HCT116 (cell line): ENCODE data around the gene PRKCA. TPM values are rescaled to one million over a fixed set of nuclear protein-coding genes. Genes with fewer than 3 reads are reported as not detected.

Source experiments
- ATAC-seq: fragments of 200-7000 bp; cut with Tn5 transposase; 2 replicates; pipeline ENCODE4 v1.9.1; 2020; ENCODE audit warnings: mild to moderate bottlenecking, moderate library complexity
- BruUV-seq: library from RNA; stranded (reverse); fragments of 400-500 nt; replicated peaks from 2 replicates; lab custom pipeline; 2021; lab: Mats Ljungman, UMichigan
- CTCF ChIA-PET: fragments of 300-600 bp; sonication (Branson Sonifier 250); formaldehyde crosslinking; loops from one replicate; lab custom pipeline; 2021; ENCODE audit warnings: antibody characterized with exemption; lab: Charles Lee
- POLR2A ChIA-PET: fragments of 300-600, 350-600 bp; sonication (Branson Sonifier 250); formaldehyde crosslinking; loops from one replicate; lab custom pipeline; 2021; ENCODE audit warnings: antibody characterized with exemption; lab: Charles Lee
- RAD21 ChIA-PET, 2 experiments: fragments of 300-600 bp; sonication (Branson Sonifier 250); formaldehyde crosslinking; loops; one replicate each; lab custom pipeline; 2023; ENCODE audit warnings: low total read pairs in 2 of 2; ENCODE audit not compliant: uncharacterized antibody in 2 of 2, unreplicated experiment in 2 of 2, low non-redundant PET in 1 of 2; lab: Charles Lee
- DNase-seq: peaks from one replicate; pipeline ENCODE4 v3.0.0-alpha.2; 2010; ENCODE audit warnings: low read depth, low spot score
- H2AFZ ChIP-seq: fragments of 200-600 bp; shearing (Covaris generic), sonication (generic); 2 replicates; pipeline ENCODE4 v1.6.1; 2017; ENCODE audit warnings: low read depth, mixed run types, mixed read lengths, antibody characterized with exemption, low read length; ENCODE audit not compliant: poor library complexity, severe bottlenecking
- H3K27ac ChIP-seq: 2 replicates; pipeline ENCODE4 v1.5.1; 2012; ENCODE audit warnings: low read depth, low read length
- H3K27me3 ChIP-seq: fragments of 200-600 bp; sonication (generic); 2 replicates; pipeline ENCODE4 v1.6.1; 2016; ENCODE audit warnings: mixed run types, low read length, mixed read lengths; ENCODE audit not compliant: insufficient read depth
- H3K36me3 ChIP-seq, 2 experiments: fragments of 200-500 bp in 1 of 2; fragments of 200-600 bp in 1 of 2; sonication (Bioruptor generic) in 1 of 2; sonication (generic) in 1 of 2; 2 replicates each; pipeline versions ENCODE4 v1.5.1 to v1.6.1; 2014 to 2016; ENCODE audit warnings: low read length in 2 of 2, inconsistent platforms in 1 of 2, mixed read lengths in 1 of 2, mixed run types in 1 of 2; ENCODE audit not compliant: insufficient read depth in 2 of 2, control insufficient read depth in 1 of 2
- H3K4me1 ChIP-seq, 2 experiments: fragments of 200-600 bp in 1 of 2; sonication (generic) in 1 of 2; 2 replicates each; pipeline versions ENCODE4 v1.5.1 to v1.6.1; 2012 to 2017; ENCODE audit warnings: low read length in 2 of 2, inconsistent platforms in 1 of 2, mild to moderate bottlenecking in 1 of 2, mixed read lengths in 1 of 2, mixed run types in 1 of 2, moderate library complexity in 1 of 2; ENCODE audit not compliant: insufficient read depth in 2 of 2, control insufficient read depth in 1 of 2
- H3K4me2 ChIP-seq: fragments of 200-600 bp; sonication (generic); 2 replicates; pipeline ENCODE4 v1.6.1; 2017; ENCODE audit warnings: mixed run types, low read length, mixed read lengths
- H3K4me3 ChIP-seq, 2 experiments: fragments of 200-600 bp in 1 of 2; sonication (generic) in 1 of 2; replicated peaks in 1 of 2; 2 replicates each; pipeline ENCODE4 v1.5.1; 2011 to 2016; ENCODE audit warnings: low read length in 2 of 2, control low read depth in 1 of 2, low read depth in 1 of 2, mild to moderate bottlenecking in 1 of 2, mixed read lengths in 1 of 2, mixed run types in 1 of 2
- H3K79me2 ChIP-seq: fragments of 200-600 bp; sonication (generic); 2 replicates; pipeline ENCODE4 v1.6.1; 2017; ENCODE audit warnings: mild to moderate bottlenecking, mixed run types, low read length, moderate library complexity, mixed read lengths; ENCODE audit not compliant: insufficient read depth
- H3K9ac ChIP-seq: fragments of 200-600 bp; sonication (generic); 2 replicates; pipeline ENCODE4 v1.6.1; 2016; ENCODE audit warnings: low read length, mixed read lengths
- H3K9me2 ChIP-seq: fragments of 200-600 bp; sonication (generic), shearing (Covaris generic); 2 replicates; pipeline ENCODE4 v1.6.1; 2017; ENCODE audit warnings: mixed run types, mild to moderate bottlenecking, moderate library complexity; ENCODE audit not compliant: insufficient read depth
- H3K9me3 ChIP-seq, 2 experiments: fragments of 200-500 bp in 1 of 2; fragments of 200-600 bp in 1 of 2; sonication (Bioruptor generic) in 1 of 2; sonication (generic) in 1 of 2; 2 replicates each; pipeline ENCODE4 v1.6.1; 2014 to 2017; ENCODE audit warnings: low read length in 2 of 2, mixed read lengths in 2 of 2, inconsistent platforms in 1 of 2, low read depth in 1 of 2, mild to moderate bottlenecking in 1 of 2, mixed run types in 1 of 2, moderate library complexity in 1 of 2; ENCODE audit not compliant: control insufficient read depth in 1 of 2, insufficient read depth in 1 of 2
- H4K20me1 ChIP-seq: fragments of 200-600 bp; sonication (generic), shearing (Covaris generic); 2 replicates; pipeline ENCODE4 v1.6.1; 2017; ENCODE audit warnings: mixed run types, mild to moderate bottlenecking, moderate library complexity; ENCODE audit not compliant: insufficient read depth
- ATF3 ChIP-seq: IDR thresholded peaks from 2 replicates; pipeline ENCODE4 v1.6.1; 2012
- CBX3 ChIP-seq: IDR thresholded peaks from 2 replicates; pipeline ENCODE4 v1.6.1; 2012; ENCODE audit warnings: low read depth
- CEBPB ChIP-seq: IDR thresholded peaks from 2 replicates; pipeline ENCODE4 v1.6.1; 2012; ENCODE audit warnings: low read depth
- CTCF ChIP-seq, 3 experiments: fragments of 200-600 bp in 1 of 3; sonication (generic) in 1 of 3; IDR thresholded peaks in 2 of 3; conservative IDR thresholded peaks in 1 of 3; 2 replicates each; pipeline ENCODE4 v1.5.1; 2012 to 2017; ENCODE audit warnings: low read depth in 2 of 3, low read length in 2 of 3, antibody characterized with exemption in 1 of 3, borderline replicate concordance in 1 of 3, control low read depth in 1 of 3, mild to moderate bottlenecking in 1 of 3, mixed read lengths in 1 of 3, mixed run types in 1 of 3, moderate library complexity in 1 of 3; ENCODE audit not compliant: insufficient read depth in 1 of 3
- EGR1 ChIP-seq: IDR thresholded peaks from 2 replicates; pipeline ENCODE4 v1.6.1; 2012; ENCODE audit warnings: low read depth
- ELF1 ChIP-seq: IDR thresholded peaks from 2 replicates; pipeline ENCODE4 v1.6.1; 2012; ENCODE audit warnings: low read depth, borderline replicate concordance
- EZH2 ChIP-seq: fragments of 200-600 bp; sonication (generic); IDR thresholded peaks from 2 replicates; pipeline ENCODE4 v1.6.1; 2017; ENCODE audit warnings: antibody characterized with exemption, mixed run types
- EZH2phosphoT487 ChIP-seq: fragments of 200-600 bp; IDR thresholded peaks from 2 replicates; pipeline ENCODE4 v1.6.1; 2018; ENCODE audit warnings: antibody characterized with exemption, borderline replicate concordance
- FOSL1 ChIP-seq: IDR thresholded peaks from 2 replicates; pipeline ENCODE4 v1.6.1; 2012; ENCODE audit warnings: low read depth
- POLR2AphosphoS5 ChIP-seq: IDR thresholded peaks from 2 replicates; pipeline ENCODE4 v1.6.1; 2011; ENCODE audit warnings: mild to moderate bottlenecking, low read depth, low read length, moderate library complexity
- RAD21 ChIP-seq: IDR thresholded peaks from 2 replicates; pipeline ENCODE4 v1.6.1; 2012; ENCODE audit warnings: low read depth, mild to moderate bottlenecking
- REST ChIP-seq: IDR thresholded peaks from 2 replicates; pipeline ENCODE4 v1.6.1; 2012; ENCODE audit warnings: low read depth
- SP1 ChIP-seq: IDR thresholded peaks from 2 replicates; pipeline ENCODE4 v1.6.1; 2012; ENCODE audit warnings: low read depth
- SRF ChIP-seq: IDR thresholded peaks from 2 replicates; pipeline ENCODE4 v1.6.1; 2012; ENCODE audit warnings: low read depth
- YY1 ChIP-seq: IDR thresholded peaks from 2 replicates; pipeline ENCODE4 v1.6.1; 2011; ENCODE audit warnings: low read length, low read depth, moderate library complexity, mild to moderate bottlenecking; ENCODE audit not compliant: insufficient replicate concordance; ENCODE audit errors: extremely low read depth
- ZBTB33 ChIP-seq: IDR thresholded peaks from 2 replicates; pipeline ENCODE4 v1.6.1; 2011; ENCODE audit warnings: mild to moderate bottlenecking, low read length, moderate library complexity; ENCODE audit not compliant: insufficient replicate concordance; ENCODE audit errors: extremely low read depth
- ZFX ChIP-seq: fragments of 450-650 bp; IDR thresholded peaks from 2 replicates; pipeline ENCODE4 v1.6.1; 2017
- ZNF274 ChIP-seq: fragments of 200-500 bp; sonication (Bioruptor generic); IDR thresholded peaks from 2 replicates; pipeline ENCODE4 v1.6.1; 2014; ENCODE audit warnings: mild to moderate bottlenecking, low read depth, low read length, inconsistent platforms
- intact Hi-C: fragments of 100-400 bp; cut with micrococcal nuclease; formaldehyde crosslinking; loops from 2 replicates; pipeline ENCODE4 v1.10.0; 2022
- total RNA-seq: library from RNA; stranded (reverse); gene quantifications from one replicate; pipeline ENCODE4 v1.2.1, GENCODE V29; 2021; ENCODE audit not compliant: unreplicated experiment
- TF ChIP-seq, protein P1 (sequence below): IDR thresholded peaks from 2 replicates; pipeline ENCODE4 v1.6.1; 2012

Gene PRKCA
- total RNA-seq, 1 experiment from 2014 or later = 18.8 TPM

DNA sequence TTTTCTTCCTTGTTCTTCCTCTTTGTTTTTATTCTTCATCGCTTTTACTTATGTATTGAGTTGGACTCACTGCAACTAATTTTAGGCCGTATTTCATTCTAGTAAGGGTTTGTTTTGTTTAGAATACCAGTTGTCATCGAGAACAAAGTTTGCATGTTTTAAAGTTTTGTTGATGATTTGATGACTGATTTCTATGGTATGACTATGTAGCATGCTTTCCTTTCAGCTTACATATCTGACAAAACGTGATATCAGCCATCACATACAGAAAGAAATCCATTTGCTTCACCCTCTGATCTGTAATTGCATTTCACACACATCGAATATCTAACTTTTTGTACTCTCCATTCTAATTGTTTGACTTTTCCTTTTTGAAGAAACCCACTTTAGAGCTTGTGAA lies 4.0 kb downstream of the PRKCA start (continued):
- TF ChIP-seq ZNF274 (no peak), CBX3 (no peak)
- TF ChIP-seq, all 23 proteins: peak for 0

- Histone ChIP-seq H3K4me3 (no peak overlapping the region), H2AFZ (no peak overlapping the region), H3K36me3 (no peaks in the 10 kb centered on the region), H3K9me2 (no peaks in the 10 kb centered on the region), H3K4me2 (no peak overlapping the region), H3K27ac (no peak overlapping the region), H3K9ac (no peak overlapping the region), H3K9me3 (no peaks in the 10 kb centered on the region), H4K20me1 (no peaks in the 10 kb centered on the region), H3K79me2 (no peaks in the 10 kb centered on the region), H3K27me3 (no peaks in the 10 kb centered on the region), H3K4me1 (peaks cover 4 to 14% of the 10 kb centered on the region in 2 experiments; a peak in 3 of 4 replicates)
- no peak for DNase-seq
- POLR2A ChIA-PET = no interaction called here
- no peak for TF ChIP-seq POLR2AphosphoS5
- no peak for TF ChIP-seq CTCF (IDR thresholded peaks at IDR 0.05 in 2 of 3, conservative IDR thresholded peaks at IDR 0.05 in 1 of 3; ENCODE audit: borderline replicate concordance in 1 of 3, insufficient read depth in 1 of 3, low read depth in 2 of 3, low read length in 2 of 3)
- no peak for TF ChIP-seq YY1
- no peak for TF ChIP-seq EZH2
- no peak for TF ChIP-seq ZNF274
- TF ChIP-seq SP1 = no peak
- no peak for TF ChIP-seq SRF
- no peak for TF ChIP-seq CEBPB
- no peak for TF ChIP-seq RAD21
- no peak for TF ChIP-seq FOSL1
- TF ChIP-seq CBX3 = no peak
- TF ChIP-seq ZBTB33 = no peak
- TF ChIP-seq, protein P1, sequence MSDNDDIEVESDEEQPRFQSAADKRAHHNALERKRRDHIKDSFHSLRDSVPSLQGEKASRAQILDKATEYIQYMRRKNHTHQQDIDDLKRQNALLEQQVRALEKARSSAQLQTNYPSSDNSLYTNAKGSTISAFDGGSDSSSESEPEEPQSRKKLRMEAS = no peak
- TF ChIP-seq ATF3 = no peak
- TF ChIP-seq REST = no peak
- TF ChIP-seq ELF1 = no peak
- no peak for TF ChIP-seq EZH2phosphoT487
- no peak for TF ChIP-seq ZFX
- TF ChIP-seq EGR1 = no peak
- CTCF ChIA-PET = no interaction called here
- no peak for ATAC-seq
- BruUV-seq = no TSS peak
- RAD21 ChIA-PET = no interaction called here
- intact Hi-C loops = no loop called here
Measured at GRCh38 chr17:66307257-66307656, 4.8 kb downstream of the PRKCA start.
